Right lobe of liver (tissue), 6 donors: ENCODE measurements around the gene CBX1. TPM values are rescaled to one million over a fixed set of nuclear protein-coding genes. Genes with fewer than 3 reads are reported as not detected.

Experiments
- ATAC-seq, 4 donors: fragments of 200-7000 bp; cut with Tn5 transposase; one replicate each; pipeline ENCODE4 v1.9.1; 2020; ENCODE audit warnings: mild to moderate bottlenecking in 4 of 4, moderate library complexity in 4 of 4
- DNase-seq, 3 donors: peaks; one replicate each; pipeline ENCODE4 v3.0.0-alpha.2; 2020
- H3K27ac ChIP-seq, 3 donors: fragments of 200-600 bp; one replicate each; pipeline ENCODE4 v1.8.0; 2022
- H3K27me3 ChIP-seq, 2 donors: fragments of 200-600 bp; one replicate each; pipeline ENCODE4 v1.8.0; 2022
- H3K36me3 ChIP-seq, 4 donors: fragments of 200-600 bp; sonication (generic) in 1 of 4; one replicate each; pipeline versions ENCODE4 v1.5.1 to v1.8.0; 2017 to 2022; ENCODE audit warnings: control low read depth in 1 of 4
- H3K4me1 ChIP-seq, 4 donors: fragments of 200-600 bp; sonication (generic) in 1 of 4; one replicate each; pipeline versions ENCODE4 v1.5.1 to v1.8.0; 2017 to 2022; ENCODE audit warnings: control low read depth in 1 of 4
- H3K4me3 ChIP-seq, 3 donors: fragments of 200-600 bp; one replicate each; pipeline ENCODE4 v1.8.0; 2022
- H3K9me3 ChIP-seq, 4 donors: fragments of 200-600 bp; sonication (generic) in 1 of 4; one replicate each; pipeline versions ENCODE4 v1.5.1 to v1.8.0; 2017 to 2022; ENCODE audit warnings: control low read depth in 1 of 4
- POLR2A ChIP-seq: fragments of 450-650 bp; IDR thresholded peaks from one replicate; pipeline ENCODE4 v1.6.1; 2017; ENCODE audit warnings: antibody characterized with exemption, mild to moderate bottlenecking
- WGBS: methylation state at CpG from one replicate; pipeline ENCODE4 v1.1.6; 2018; ENCODE audit warnings: low coverage, low lambda C conversion rate; ENCODE audit not compliant: insufficient coverage; ENCODE audit errors: missing lambda C conversion rate; 5-methylcytosine and 5-hydroxymethylcytosine counted together
- intact Hi-C, 2 donors: fragments of 100-400 bp; cut with DNase I; formaldehyde crosslinking; loops; one replicate each; pipeline versions ENCODE4 v1.11.2 to v1.14.1; 2022
- long read RNA-seq: library from polyadenylated mRNA; unstranded; transcript quantifications from one replicate; pipeline ENCODE4 v2.0.0, GENCODE V29; 2019
- total RNA-seq, 6 experiments: library from RNA; depleted of rRNA in 2 of 6; stranded (reverse); fragments of >200 nt in 2 of 6; fragmentation: NEBNext Ultra II Directional in 3 of 6; extraction: Animal tissue kit (Norgen Biotek cat#: 25700) in 3 of 6; gene quantifications; one replicate each; pipeline versions ENCODE4 v1.1.0 to v1.2.4, GENCODE V29; 2016 to 2023
- TF ChIP-seq, protein P1 (sequence below), 4 donors: fragments of 200-600 bp in 3 of 4; fragments of 450-650 bp in 1 of 4; IDR thresholded peaks; one replicate each; pipeline versions ENCODE4 v1.5.1 to v1.8.0; 2016 to 2022; ENCODE audit warnings: antibody characterized with exemption in 4 of 4, mild to moderate bottlenecking in 2 of 4
- donor health status: DM: no; HTN: yes; CAD: no.
- donor health status: DM: no; HTN: no; CAD: no.
- donor health status: DM: no; HTN: no; CAD: no.
- donor health status: DM: no; HTN: yes; CAD: no.
- donor health status: DM: no; HTN: yes; CAD: no.

Gene CBX1
- 10 to 100 TPM in 2 of 6 experiments, 1 to 10 TPM in 4; 7.0 to 10.5 (median 9.9) TPM for total RNA-seq
- long read RNA-seq, partial matches to known transcripts, result 2 of 2 reads
- long read RNA-seq, other reads (novel, unspliced or antisense), result 0 of 2 reads

DNA sequence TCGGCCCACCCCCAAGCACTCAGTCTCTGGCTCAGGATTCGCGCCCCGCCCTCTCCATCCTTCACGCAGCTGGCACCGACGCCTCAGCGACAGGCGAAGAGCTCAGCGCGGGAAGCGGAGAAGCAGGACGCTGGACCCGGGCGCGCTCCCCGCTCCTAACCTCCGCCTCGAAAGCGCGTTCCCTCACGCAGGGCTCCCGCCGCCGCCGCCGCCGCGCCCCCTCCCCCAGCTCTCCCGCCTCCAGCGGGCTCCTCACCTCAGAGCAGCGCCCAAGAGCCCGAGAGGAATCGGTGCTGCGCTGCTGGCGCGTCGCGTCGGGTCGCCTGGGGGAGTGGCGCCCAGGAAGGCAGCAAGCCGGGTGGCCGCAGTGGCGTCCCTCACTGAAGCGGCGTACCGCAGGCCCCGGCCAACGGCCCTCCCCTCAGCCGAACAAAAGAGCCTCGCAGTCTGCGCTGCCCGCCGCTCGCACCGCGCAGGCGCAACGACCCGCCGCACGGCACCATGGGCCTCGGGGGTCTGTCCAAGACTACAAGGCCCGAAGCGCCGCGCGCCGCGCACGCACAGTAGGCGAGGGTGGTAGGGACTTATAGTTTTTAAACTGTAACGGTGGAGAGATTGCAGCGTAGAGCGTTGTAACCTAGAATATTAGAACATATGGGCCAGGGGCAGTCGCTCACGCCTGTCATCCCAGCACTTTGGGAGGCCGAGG lies at the start of gene CBX1:
Gene CBX1, minus strand, starts transcription at position 467 of the 709 bp plus-strand sequence. CDS start 24,474 bp downstream, outside the sequence.
- ATAC-seq (peak; percentile 96 to 98 (median 96)), DNase-seq (peak; percentile 94 to 96 (median 95))
- peak within 1 kb of the TSS; percentile 7 to 69 (median 68) for H3K27ac ChIP-seq
- TF ChIP-seq, protein P1, sequence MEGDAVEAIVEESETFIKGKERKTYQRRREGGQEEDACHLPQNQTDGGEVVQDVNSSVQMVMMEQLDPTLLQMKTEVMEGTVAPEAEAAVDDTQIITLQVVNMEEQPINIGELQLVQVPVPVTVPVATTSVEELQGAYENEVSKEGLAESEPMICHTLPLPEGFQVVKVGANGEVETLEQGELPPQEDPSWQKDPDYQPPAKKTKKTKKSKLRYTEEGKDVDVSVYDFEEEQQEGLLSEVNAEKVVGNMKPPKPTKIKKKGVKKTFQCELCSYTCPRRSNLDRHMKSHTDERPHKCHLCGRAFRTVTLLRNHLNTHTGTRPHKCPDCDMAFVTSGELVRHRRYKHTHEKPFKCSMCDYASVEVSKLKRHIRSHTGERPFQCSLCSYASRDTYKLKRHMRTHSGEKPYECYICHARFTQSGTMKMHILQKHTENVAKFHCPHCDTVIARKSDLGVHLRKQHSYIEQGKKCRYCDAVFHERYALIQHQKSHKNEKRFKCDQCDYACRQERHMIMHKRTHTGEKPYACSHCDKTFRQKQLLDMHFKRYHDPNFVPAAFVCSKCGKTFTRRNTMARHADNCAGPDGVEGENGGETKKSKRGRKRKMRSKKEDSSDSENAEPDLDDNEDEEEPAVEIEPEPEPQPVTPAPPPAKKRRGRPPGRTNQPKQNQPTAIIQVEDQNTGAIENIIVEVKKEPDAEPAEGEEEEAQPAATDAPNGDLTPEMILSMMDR (IDR thresholded peaks at IDR 0.05), result no peak
- TF ChIP-seq POLR2A, result peak; percentile 54
- H3K4me3 ChIP-seq, result peak within 1 kb of the TSS; percentile 89 to 100 (median 89)
- H3K27me3 ChIP-seq, result no peaks in the 10 kb centered on the region
- H3K4me1 ChIP-seq, result peaks cover 0 to 6% (median 0%) of the 10 kb centered on the region in 4 donors
- 0% methylated on average over 34 of the region's 79 CpGs for WGBS
- H3K9me3 ChIP-seq, result no peaks in the 10 kb centered on the region
- intact Hi-C loops, result no loop called here
- no peaks in the 10 kb centered on the region for H3K36me3 ChIP-seq

DNA sequence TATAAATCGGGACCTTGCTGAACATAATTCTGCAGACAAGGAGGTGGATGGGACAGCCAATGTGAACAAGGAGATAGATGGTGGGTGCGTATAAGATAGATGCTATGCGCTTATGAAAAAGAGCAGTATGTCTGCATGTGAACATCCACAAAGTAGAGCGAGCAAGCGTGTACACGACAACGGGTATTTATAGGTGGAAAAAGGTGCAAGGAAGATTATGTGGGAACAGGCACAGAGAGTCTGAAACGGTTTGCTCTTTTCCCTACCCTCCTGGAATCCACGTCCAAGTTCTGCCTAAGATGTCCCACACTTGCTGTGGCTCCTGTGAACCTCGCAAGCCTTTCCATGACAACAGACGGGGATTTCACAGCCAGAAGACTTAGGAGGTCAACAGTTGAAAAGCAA lies 49.3 kb upstream of the CBX1 start:
- H3K36me3 ChIP-seq, result peaks cover 0 to 3% (median 0%) of the 10 kb centered on the region in 4 donors
- no peak overlapping the region for H3K4me3 ChIP-seq
- 76% methylated on average over 11 of the region's 11 CpGs for WGBS
- intact Hi-C loops, result no loop called here
- ATAC-seq (no peak), DNase-seq (no peak)
- H3K4me1 ChIP-seq, result peaks cover 0 to 15% (median 7%) of the 10 kb centered on the region in 4 donors
- H3K9me3 ChIP-seq, result no peaks in the 10 kb centered on the region
- TF ChIP-seq, protein P1 (IDR thresholded peaks at IDR 0.05), result no peak
- TF ChIP-seq POLR2A, result no peak
- no peak overlapping the region for H3K27ac ChIP-seq
- no peaks in the 10 kb centered on the region for H3K27me3 ChIP-seq

DNA sequence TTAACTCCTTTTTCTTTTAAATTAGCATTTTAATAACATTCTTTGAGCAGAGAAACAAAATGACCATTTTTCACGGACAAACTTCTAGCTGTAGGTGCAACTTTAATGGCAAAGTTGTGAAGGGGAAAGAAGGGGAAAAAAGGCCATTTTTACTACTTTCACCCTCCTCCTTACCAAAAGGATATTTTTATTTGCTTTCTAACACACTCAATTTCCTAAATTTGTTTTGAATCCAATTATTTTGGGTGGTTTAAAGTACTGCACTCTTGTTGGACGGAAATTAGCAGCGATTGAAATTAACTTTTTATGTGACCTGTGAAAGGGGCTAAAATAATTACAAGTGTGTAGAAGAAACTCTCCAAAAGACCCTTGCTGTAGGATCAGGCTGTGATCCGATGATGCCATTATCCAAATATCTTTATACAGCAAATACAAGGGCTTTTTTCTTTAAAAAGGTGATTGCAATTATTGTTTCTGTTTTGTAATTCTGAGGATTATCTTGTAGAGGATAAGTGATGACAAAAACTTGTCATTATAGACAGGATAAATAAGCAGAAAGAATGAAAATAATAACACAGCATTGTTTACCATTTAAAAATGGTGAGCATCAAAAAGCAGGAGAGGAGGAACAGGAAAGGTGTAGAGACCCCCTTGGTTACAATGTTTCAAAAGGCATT lies 48.6 kb upstream of the CBX1 start:
- TF ChIP-seq, protein P1 (IDR thresholded peaks at IDR 0.05), result no peak
- no peak for TF ChIP-seq POLR2A
- DNase-seq, result no peak
- intact Hi-C loops, result no loop called here
- no peak overlapping the region for H3K4me3 ChIP-seq
- 84% methylated on average over 4 of the region's 4 CpGs for WGBS
- peaks cover 0 to 15% (median 7%) of the 10 kb centered on the region in 4 donors for H3K4me1 ChIP-seq
- no peak overlapping the region for H3K27ac ChIP-seq
- peaks cover 0 to 3% (median 0%) of the 10 kb centered on the region in 4 donors for H3K36me3 ChIP-seq
- no peak for ATAC-seq
- no peaks in the 10 kb centered on the region for H3K27me3 ChIP-seq
- H3K9me3 ChIP-seq, result no peaks in the 10 kb centered on the region

DNA sequence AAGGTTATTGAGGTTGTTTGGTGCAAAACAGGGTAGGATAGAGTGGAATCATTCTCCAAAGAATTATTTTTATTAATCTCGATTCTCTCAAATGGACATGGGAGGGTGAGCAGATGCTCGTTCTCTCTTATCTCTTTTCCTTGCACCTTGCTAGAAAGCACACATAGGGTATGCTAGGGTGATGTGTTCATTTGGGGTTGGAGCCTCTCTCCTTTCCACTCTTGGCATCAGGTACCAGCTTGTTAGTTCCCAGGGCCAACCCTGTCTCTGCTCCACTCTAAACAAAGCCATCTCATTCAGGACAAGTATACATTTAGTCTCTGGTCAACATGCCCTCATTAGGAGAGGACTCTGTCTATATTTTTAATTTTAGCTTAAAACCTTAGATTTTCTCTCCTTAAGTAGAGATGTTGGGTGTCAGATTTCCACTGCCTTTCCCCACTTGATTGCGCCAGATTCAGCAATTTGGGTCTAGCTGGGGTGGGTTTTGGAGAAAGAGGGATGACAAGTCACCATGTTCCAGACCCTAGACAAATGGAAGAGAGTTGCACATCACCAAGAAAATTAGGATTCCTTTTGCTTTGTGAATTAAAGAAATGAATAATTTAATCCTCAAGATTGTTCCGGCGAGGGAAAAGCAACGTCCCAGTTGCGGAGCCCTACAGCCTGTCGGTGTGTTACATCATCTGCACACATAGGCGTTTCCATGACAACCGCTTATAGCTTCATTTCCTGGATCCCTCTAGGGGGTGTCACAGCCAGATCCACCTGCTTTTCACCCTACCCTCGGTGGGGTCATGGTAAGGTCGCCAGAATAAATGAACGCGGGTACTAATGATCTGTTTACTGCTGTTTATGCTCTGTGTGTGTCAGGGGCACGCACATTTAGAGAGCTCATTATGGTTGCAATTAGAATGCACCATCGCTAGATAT lies 47.8 kb upstream of the CBX1 start:
- H3K27ac ChIP-seq, result no peak overlapping the region
- no peaks in the 10 kb centered on the region for H3K27me3 ChIP-seq
- H3K9me3 ChIP-seq, result no peaks in the 10 kb centered on the region
- ATAC-seq, result no peak
- WGBS, result 50% methylated on average over 12 of the region's 16 CpGs
- TF ChIP-seq, protein P1 (IDR thresholded peaks at IDR 0.05), result no peak
- TF ChIP-seq POLR2A, result no peak
- H3K4me3 ChIP-seq, result no peak overlapping the region
- intact Hi-C loops, result no loop called here
- peaks cover 0 to 10% (median 5%) of the 10 kb centered on the region in 4 donors for H3K4me1 ChIP-seq
- no peak for DNase-seq
- H3K36me3 ChIP-seq, result peaks cover 0 to 3% (median 0%) of the 10 kb centered on the region in 4 donors
